HEK293T (cell line): ENCODE measurements around the gene CERS3.

ENCODE experiments used
- SP1 ChIP-seq: fragments of 450-650 bp; IDR thresholded peaks from 2 replicates; pipeline ENCODE4 v1.6.1; 2017
- SUZ12 ChIP-seq: fragments of 450-650 bp; IDR thresholded peaks from 2 replicates; pipeline ENCODE4 v1.6.1; 2016; ENCODE audit warnings: mild to moderate bottlenecking

- TF ChIP-seq SUZ12, result no peak
- no peak for TF ChIP-seq SP1
These were observed 45.4 kb downstream of the CERS3 start for GRCh38 chr15:100483370-100483769.
